Esophagus muscularis mucosa (tissue), 4 donors: ENCODE results near the gene PECR. TPM values are rescaled to one million over a fixed set of nuclear protein-coding genes. Genes with fewer than 3 reads are reported as not detected.

Source experiments
- DNase-seq: peaks from one replicate; pipeline ENCODE4 v3.0.0-alpha.2; 2017; ENCODE audit errors: extremely low spot score
- H3K27ac ChIP-seq, 4 donors: fragments of 200-600 bp; sonication (generic); replicated peaks in 1 of 4; 1 replicate in 3 of 4; 2 replicates in 1 of 4; pipeline ENCODE4 v1.5.1; 2016 to 2019; ENCODE audit warnings: mild to moderate bottlenecking in 1 of 4
- H3K27me3 ChIP-seq, 4 donors: fragments of 200-600 bp; sonication (generic); one replicate each; pipeline versions ENCODE4 v1.5.1 to v1.6.0; 2016 to 2019
- H3K36me3 ChIP-seq, 4 donors: fragments of 200-600 bp; sonication (generic); one replicate each; pipeline ENCODE4 v1.5.1; 2016 to 2019
- H3K4me1 ChIP-seq, 4 donors: fragments of 200-600 bp; sonication (generic); one replicate each; pipeline ENCODE4 v1.5.1; 2016 to 2019
- H3K4me3 ChIP-seq, 4 donors: fragments of 200-600 bp; sonication (generic); 1 replicate in 2 of 4; 2 replicates in 2 of 4; pipeline ENCODE4 v1.5.1; 2016 to 2019; ENCODE audit warnings: mild to moderate bottlenecking in 4 of 4, moderate library complexity in 1 of 4
- H3K9me3 ChIP-seq, 4 donors: fragments of 200-600 bp; sonication (generic); 1 replicate in 3 of 4; 2 replicates in 1 of 4; pipeline ENCODE4 v1.5.1; 2016 to 2019
- CTCF ChIP-seq, 3 experiments: fragments of 200-600 bp in 2 of 3; fragments of 450-650 bp in 1 of 3; sonication (generic) in 2 of 3; IDR thresholded peaks; one replicate each; pipeline ENCODE4 v1.5.1; 2017 to 2019; ENCODE audit warnings: antibody characterized with exemption in 3 of 3, mild to moderate bottlenecking in 2 of 3, moderate library complexity in 1 of 3
- EP300 ChIP-seq: sonication (generic); formaldehyde crosslinking; IDR thresholded peaks from one replicate; pipeline ENCODE4 v1.6.1; 2017; ENCODE audit warnings: antibody characterized with exemption
- POLR2A ChIP-seq: fragments of 450-650 bp; IDR thresholded peaks from one replicate; pipeline ENCODE4 v1.6.1; 2017; ENCODE audit warnings: antibody characterized with exemption, moderate library complexity, mild to moderate bottlenecking, low read depth
- POLR2AphosphoS5 ChIP-seq, 2 donors: sonication (generic); formaldehyde crosslinking; IDR thresholded peaks; one replicate each; pipeline ENCODE4 v1.6.1; 2017; ENCODE audit warnings: antibody characterized with exemption in 2 of 2
- WGBS: methylation state at CpG from one replicate; pipeline ENCODE4 v1.1.5; 2018; 5-methylcytosine and 5-hydroxymethylcytosine counted together
- intact Hi-C: fragments of 100-400 bp; cut with DNase I; formaldehyde crosslinking; loops from one replicate; pipeline ENCODE4 v1.15.1; 2023
- total RNA-seq, 4 donors: library from RNA; depleted of rRNA; stranded (reverse); fragments of >200 nt; gene quantifications; one replicate each; pipeline versions ENCODE4 v1.1.0 to v1.2.1, GENCODE V29; 2016

PECR gene
- total RNA-seq, 4 donors from 2014 or later = 3.3 to 14.8 (median 10.0) TPM

- intact Hi-C loops = no loop called here
- 88% methylated on average over 1 of the region's 1 CpG for WGBS
- no peak for TF ChIP-seq POLR2A
- TF ChIP-seq CTCF (IDR thresholded peaks at IDR 0.05) = no peak
- no peak for TF ChIP-seq EP300
- no peak for TF ChIP-seq POLR2AphosphoS5 (IDR thresholded peaks at IDR 0.05)
- H3K36me3 ChIP-seq = peaks cover 0 to 15% (median 0%) of the 10 kb centered on the region in 4 donors
- H3K27ac ChIP-seq = no peak overlapping the region
- no peaks in the 10 kb centered on the region for H3K27me3 ChIP-seq
- H3K4me1 ChIP-seq = peaks cover 11 to 23% (median 20%) of the 10 kb centered on the region in 4 donors
- DNase-seq = no peak
- peaks cover 0 to 3% (median 0%) of the 10 kb centered on the region in 4 donors for H3K9me3 ChIP-seq
- no peak overlapping the region for H3K4me3 ChIP-seq
These were observed 2.8 kb downstream of the PECR start for GRCh38 chr2:216078776-216079175.

- TF ChIP-seq EP300 (no peak), POLR2AphosphoS5 (IDR thresholded peaks at IDR 0.05) (no peak), CTCF (IDR thresholded peaks at IDR 0.05) (no peak)
- WGBS = 92% methylated on average over 6 of the region's 6 CpGs
- no peak overlapping the region for H3K4me3 ChIP-seq
- H3K4me1 ChIP-seq = peaks cover 0 to 8% (median 5%) of the 10 kb centered on the region in 4 donors
- intact Hi-C loops = no loop called here
- H3K27ac ChIP-seq = no peak overlapping the region
- DNase-seq = no peak
- no peaks in the 10 kb centered on the region for H3K9me3 ChIP-seq
- no peaks in the 10 kb centered on the region for H3K27me3 ChIP-seq
- H3K36me3 ChIP-seq = peaks cover 0 to 16% (median 4%) of the 10 kb centered on the region in 4 donors
These were observed 5.8 kb downstream of the PECR start for GRCh38 chr2:216075510-216076485.

GRCh38 chr2:216074794-216075193, 6.8 kb downstream of the PECR start:
- H3K27ac ChIP-seq = no peak overlapping the region
- TF ChIP-seq EP300 (no peak), POLR2A (no peak), CTCF (IDR thresholded peaks at IDR 0.05) (no peak), POLR2AphosphoS5 (IDR thresholded peaks at IDR 0.05) (no peak)
- no peak overlapping the region for H3K4me3 ChIP-seq
- H3K27me3 ChIP-seq = no peaks in the 10 kb centered on the region
- no peaks in the 10 kb centered on the region for H3K4me1 ChIP-seq
- intact Hi-C loops = no loop called here
- no peaks in the 10 kb centered on the region for H3K9me3 ChIP-seq
- 83% methylated on average over 1 of the region's 1 CpG for WGBS
- no peak for DNase-seq
- peaks cover 0 to 16% (median 4%) of the 10 kb centered on the region in 4 donors for H3K36me3 ChIP-seq

- no peak overlapping the region for H3K27ac ChIP-seq
- no peaks in the 10 kb centered on the region for H3K27me3 ChIP-seq
- no peak overlapping the region for H3K4me3 ChIP-seq
- TF ChIP-seq EP300 = no peak
- no peak for TF ChIP-seq POLR2A
- no peak for TF ChIP-seq POLR2AphosphoS5 (IDR thresholded peaks at IDR 0.05)
- TF ChIP-seq CTCF (IDR thresholded peaks at IDR 0.05) = no peak
- H3K9me3 ChIP-seq = no peaks in the 10 kb centered on the region
- no peaks in the 10 kb centered on the region for H3K4me1 ChIP-seq
- intact Hi-C loops = no loop called here
- 73% methylated on average over 1 of the region's 1 CpG for WGBS
- peaks cover 0 to 16% (median 4%) of the 10 kb centered on the region in 4 donors for H3K36me3 ChIP-seq
- no peak for DNase-seq
These were observed 7.2 kb downstream of the PECR start for GRCh38 chr2:216074380-216074779.
